K562 (cell line): Measurements from ENCODE around the gene NAA38. TPM values are rescaled to one million over a fixed set of nuclear protein-coding genes. Genes with fewer than 3 reads are reported as not detected.

Experiments used
- CBX8 ChIP-seq: fragments of 200-600 bp; sonication (generic); IDR thresholded peaks from 2 replicates; pipeline ENCODE4 v1.6.1; 2012; ENCODE audit warnings: borderline replicate concordance, mixed run types, low read depth, mild to moderate bottlenecking, moderate library complexity, mixed read lengths, low read length, control low read depth, inconsistent platforms; ENCODE audit not compliant: poor library complexity, severe bottlenecking; ENCODE audit errors: extremely low read depth
- CC2D1A ChIP-seq: fragments of 450-650 bp; IDR thresholded peaks from 2 replicates; pipeline ENCODE4 v1.6.1; 2017; ENCODE audit warnings: mild to moderate bottlenecking
- CEBPB ChIP-seq: fragments of 450-650 bp; IDR thresholded peaks from 2 replicates; pipeline ENCODE4 v1.6.1; 2016; ENCODE audit warnings: missing genetic modification characterization, missing compliant biosample characterization
- CHD2 ChIP-seq: IDR thresholded peaks from 2 replicates; pipeline ENCODE4 v1.6.1; 2011; ENCODE audit warnings: low read depth, low read length
- DPF2 ChIP-seq: fragments of 450-650 bp; IDR thresholded peaks from 2 replicates; pipeline ENCODE4 v1.6.1; 2016
- E2F3 ChIP-seq: fragments of 250-450 bp; sonication (Bioruptor Pico); IDR thresholded peaks from 2 replicates; pipeline ENCODE4 v1.4.0; 2020; ENCODE audit warnings: mild to moderate bottlenecking
- HSF4 ChIP-seq: fragments of 250-450 bp; sonication (Bioruptor Pico); IDR thresholded peaks from 2 replicates; pipeline ENCODE4 v2.1.2; 2022; ENCODE audit warnings: mild to moderate bottlenecking, moderate library complexity, borderline replicate concordance
- KDM2B ChIP-seq: fragments of 250-450 bp; sonication (Bioruptor Pico); IDR thresholded peaks from 2 replicates; pipeline ENCODE4 v1.8.0; 2021; ENCODE audit warnings: mild to moderate bottlenecking, moderate library complexity
- LCOR ChIP-seq: sonication (generic); formaldehyde crosslinking; IDR thresholded peaks from 2 replicates; pipeline ENCODE4 v1.8.0; 2022; ENCODE audit warnings: mild to moderate bottlenecking, missing genetic modification reagents
- MXI1 ChIP-seq: IDR thresholded peaks from 2 replicates; pipeline ENCODE4 v1.6.1; 2011; ENCODE audit warnings: low read depth, mild to moderate bottlenecking, improper control_type of control experiment, low read length
- NFIC ChIP-seq: fragments of 450-650 bp; IDR thresholded peaks from 2 replicates; pipeline ENCODE4 v1.6.1; 2017; ENCODE audit warnings: mild to moderate bottlenecking, inconsistent platforms
- NFYB ChIP-seq: IDR thresholded peaks from 2 replicates; pipeline ENCODE4 v1.6.1; 2011; ENCODE audit warnings: mild to moderate bottlenecking, moderate library complexity; ENCODE audit not compliant: insufficient read length; ENCODE audit errors: extremely low read depth
- OTX1 ChIP-seq: fragments of 450-650 bp; formaldehyde crosslinking; IDR thresholded peaks from 2 replicates; pipeline ENCODE4 v1.4.0; 2022; ENCODE audit warnings: mild to moderate bottlenecking
- PTRF ChIP-seq: fragments of 450-650 bp; IDR thresholded peaks from 2 replicates; pipeline ENCODE4 v1.6.1; 2016; ENCODE audit warnings: mild to moderate bottlenecking, missing genetic modification characterization, missing compliant biosample characterization
- SETDB1 ChIP-seq: IDR thresholded peaks from one replicate; pipeline ENCODE4 v1.6.1; 2012; ENCODE audit warnings: low read length, control low read depth, inconsistent platforms
- SIRT6 ChIP-seq: IDR thresholded peaks from one replicate; pipeline ENCODE4 v1.6.1; 2012; ENCODE audit warnings: low read depth, mild to moderate bottlenecking, control low read depth, inconsistent platforms, low read length, moderate library complexity
- SMAD3 ChIP-seq: fragments of 450-650 bp; formaldehyde crosslinking; conservative IDR thresholded peaks from 2 replicates; pipeline ENCODE4 v1.4.0; 2020; ENCODE audit warnings: mild to moderate bottlenecking
- TAL1 ChIP-seq: fragments of 450-650 bp; IDR thresholded peaks from 2 replicates; pipeline ENCODE4 v1.6.1; 2016; ENCODE audit warnings: mild to moderate bottlenecking
- ZBTB1 ChIP-seq: sonication (generic); formaldehyde crosslinking; IDR thresholded peaks from 2 replicates; pipeline ENCODE4 v1.8.1; 2023; ENCODE audit warnings: missing genetic modification reagents, low read depth, mild to moderate bottlenecking, borderline replicate concordance
- ZKSCAN3 ChIP-seq: fragments of 250-450 bp; sonication (Bioruptor Pico); IDR thresholded peaks from 2 replicates; pipeline ENCODE4 v1.4.0; 2020
- ZKSCAN8 ChIP-seq: fragments of 200-800 bp; sonication (Bioruptor generic); IDR thresholded peaks from 2 replicates; pipeline ENCODE4 v1.6.1; 2016; ENCODE audit warnings: missing genetic modification characterization, missing compliant biosample characterization
- ZNF140 ChIP-seq: fragments of 250-450 bp; sonication (Bioruptor Pico); IDR thresholded peaks from 2 replicates; pipeline ENCODE4 v1.8.0; 2021; ENCODE audit warnings: moderate library complexity, mild to moderate bottlenecking, inconsistent platforms
- ZNF165 ChIP-seq: fragments of 250-450 bp; sonication (Bioruptor Pico); IDR thresholded peaks from 2 replicates; pipeline ENCODE4 v1.4.0; 2020; ENCODE audit warnings: borderline replicate concordance
- ZNF197 ChIP-seq: fragments of 200-800 bp; sonication (Bioruptor generic); IDR thresholded peaks from 2 replicates; pipeline ENCODE4 v1.6.1; 2016; ENCODE audit warnings: low read depth, missing genetic modification characterization, missing compliant biosample characterization
- ZSCAN29 ChIP-seq: fragments of 450-650 bp; IDR thresholded peaks from 2 replicates; pipeline ENCODE4 v1.6.1; 2017
- polyA plus RNA-seq, 8 experiments: library from polyadenylated mRNA; depleted of rRNA in 4 of 8; stranded (reverse) in 5 of 8; unstranded in 3 of 8; fragments of >200 nt; fragmentation: Nextera tagmentation in 2 of 8; fragmentation: Illumina TruSeq in 1 of 8; extraction: Ambion mirVana in 2 of 8; extraction: Trizol in 1 of 8; gene quantifications; 2 replicates each; pipeline versions ENCODE4 v1.2.1 to v1.2.3, GENCODE V29; 2011 to 2014; ENCODE audit warnings: inconsistent platforms in 1 of 8, missing spikeins in 1 of 8
- total RNA-seq, 7 experiments: library from RNA; depleted of rRNA in 6 of 7; stranded (reverse); fragments of >200 nt in 6 of 7; fragmentation: Illumina TruSeq in 2 of 7; extraction: Trizol in 2 of 7; gene quantifications; 2 replicates each; pipeline versions ENCODE4 v1.2.1 to v1.2.3, GENCODE V29; 2011 to 2021; ENCODE audit warnings: low replicate concordance in 1 of 7
- TF ChIP-seq, protein P1 (sequence below): fragments of 250-450 bp; sonication (Bioruptor Pico); IDR thresholded peaks from 2 replicates; pipeline ENCODE4 v1.4.0; 2020; ENCODE audit warnings: mild to moderate bottlenecking, moderate library complexity
- TF ChIP-seq, protein P2 (sequence below): fragments of 250-450 bp; sonication (Bioruptor Pico); IDR thresholded peaks from 2 replicates; pipeline ENCODE4 v1.8.0; 2022; ENCODE audit warnings: inconsistent platforms, mild to moderate bottlenecking, moderate library complexity, borderline replicate concordance

Gene NAA38
- total and polyA plus RNA-seq, 9 of the 15 experiments (the other 6 are each of a cell fraction or from before 2014, with no cell fraction given), result 16.4 to 99.8 (median 57.3) TPM

DNA sequence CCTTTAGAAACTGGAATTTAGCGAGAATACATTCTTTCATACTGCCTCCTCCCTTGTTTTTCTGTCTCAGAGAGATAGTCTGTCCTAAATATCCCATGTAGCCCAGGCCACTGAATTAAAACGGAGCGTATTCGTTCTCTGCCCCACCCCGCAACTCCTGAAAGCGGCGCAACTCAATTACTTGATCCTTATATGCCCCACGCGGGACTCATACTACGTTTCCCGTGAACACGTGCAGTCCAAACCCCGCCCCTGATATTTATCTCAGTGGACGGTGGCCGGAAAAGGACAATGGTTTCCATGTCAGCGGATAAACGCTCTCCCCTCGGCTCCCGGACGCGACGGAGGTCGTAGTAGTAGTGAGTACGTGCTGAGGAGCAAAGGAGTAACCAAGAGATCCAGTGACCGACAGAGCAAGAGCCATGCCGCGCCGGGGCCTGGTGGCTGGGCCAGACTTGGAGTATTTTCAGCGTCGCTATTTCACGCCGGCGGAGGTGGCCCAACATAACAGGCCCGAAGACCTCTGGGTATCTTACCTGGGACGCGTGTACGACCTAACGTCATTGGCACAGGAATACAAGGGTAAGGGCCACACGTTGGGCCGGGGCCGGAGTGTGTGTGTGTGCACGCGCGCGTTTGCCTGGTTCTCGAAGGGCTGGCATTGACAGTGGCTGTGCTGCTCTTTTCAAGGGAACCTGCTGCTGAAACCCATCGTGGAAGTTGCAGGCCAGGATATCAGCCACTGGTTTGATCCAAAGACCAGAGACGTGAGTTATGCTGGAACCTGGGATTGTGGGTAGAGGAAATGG lies 558 bp upstream of the NAA38 start, which contains the start of gene CYB5D1 (continued):
- TF ChIP-seq NFIC, result no peak
- TF ChIP-seq SIRT6, result no peak
- no peak for TF ChIP-seq ZKSCAN3 (CRISPR knock-in tag)
- TF ChIP-seq ZBTB1 (CRISPR knock-in tag), result no peak
- TF ChIP-seq ZKSCAN8 (CRISPR knock-in tag), result no peak
- no peak for TF ChIP-seq OTX1 (CRISPR knock-in tag)
- no peak for TF ChIP-seq NFYB
- TF ChIP-seq ZNF165 (CRISPR knock-in tag), result no peak
- no peak for TF ChIP-seq CEBPB (tag)
- TF ChIP-seq, protein P1, sequence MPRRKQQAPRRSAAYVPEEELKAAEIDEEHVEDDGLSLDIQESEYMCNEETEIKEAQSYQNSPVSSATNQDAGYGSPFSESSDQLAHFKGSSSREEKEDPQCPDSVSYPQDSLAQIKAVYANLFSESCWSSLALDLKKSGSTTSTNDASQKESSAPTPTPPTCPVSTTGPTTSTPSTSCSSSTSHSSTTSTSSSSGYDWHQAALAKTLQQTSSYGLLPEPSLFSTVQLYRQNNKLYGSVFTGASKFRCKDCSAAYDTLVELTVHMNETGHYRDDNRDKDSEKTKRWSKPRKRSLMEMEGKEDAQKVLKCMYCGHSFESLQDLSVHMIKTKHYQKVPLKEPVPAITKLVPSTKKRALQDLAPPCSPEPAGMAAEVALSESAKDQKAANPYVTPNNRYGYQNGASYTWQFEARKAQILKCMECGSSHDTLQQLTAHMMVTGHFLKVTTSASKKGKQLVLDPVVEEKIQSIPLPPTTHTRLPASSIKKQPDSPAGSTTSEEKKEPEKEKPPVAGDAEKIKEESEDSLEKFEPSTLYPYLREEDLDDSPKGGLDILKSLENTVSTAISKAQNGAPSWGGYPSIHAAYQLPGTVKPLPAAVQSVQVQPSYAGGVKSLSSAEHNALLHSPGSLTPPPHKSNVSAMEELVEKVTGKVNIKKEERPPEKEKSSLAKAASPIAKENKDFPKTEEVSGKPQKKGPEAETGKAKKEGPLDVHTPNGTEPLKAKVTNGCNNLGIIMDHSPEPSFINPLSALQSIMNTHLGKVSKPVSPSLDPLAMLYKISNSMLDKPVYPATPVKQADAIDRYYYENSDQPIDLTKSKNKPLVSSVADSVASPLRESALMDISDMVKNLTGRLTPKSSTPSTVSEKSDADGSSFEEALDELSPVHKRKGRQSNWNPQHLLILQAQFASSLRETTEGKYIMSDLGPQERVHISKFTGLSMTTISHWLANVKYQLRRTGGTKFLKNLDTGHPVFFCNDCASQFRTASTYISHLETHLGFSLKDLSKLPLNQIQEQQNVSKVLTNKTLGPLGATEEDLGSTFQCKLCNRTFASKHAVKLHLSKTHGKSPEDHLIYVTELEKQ (CRISPR knock-in tag), result no peak
- TF ChIP-seq HSF4 (CRISPR knock-in tag), result no peak
- TF ChIP-seq TAL1, result no peak
- TF ChIP-seq CC2D1A, result peak; percentile 59; the same call in 1 of the 2 replicates
- TF ChIP-seq CHD2, result no peak
- TF ChIP-seq KDM2B (CRISPR knock-in tag), result no peak
- no peak for TF ChIP-seq SMAD3 (CRISPR knock-in tag)
- no peak; the same call in 1 of the 2 replicates for TF ChIP-seq ZNF197 (CRISPR knock-in tag)
- TF ChIP-seq LCOR (CRISPR knock-in tag), result 0 out of 2 replicates have a peak, but pooled peaks have one; percentile 49
- no peak for TF ChIP-seq E2F3 (CRISPR knock-in tag)
- TF ChIP-seq DPF2, result no peak
- TF ChIP-seq ZNF140 (CRISPR knock-in tag), result no peak
- TF ChIP-seq MXI1, result no peak; the same call in 1 of the 2 replicates
- no peak for TF ChIP-seq PTRF (tag)
- no peak for TF ChIP-seq CBX8
- no peak for TF ChIP-seq ZSCAN29
- TF ChIP-seq, protein P2, sequence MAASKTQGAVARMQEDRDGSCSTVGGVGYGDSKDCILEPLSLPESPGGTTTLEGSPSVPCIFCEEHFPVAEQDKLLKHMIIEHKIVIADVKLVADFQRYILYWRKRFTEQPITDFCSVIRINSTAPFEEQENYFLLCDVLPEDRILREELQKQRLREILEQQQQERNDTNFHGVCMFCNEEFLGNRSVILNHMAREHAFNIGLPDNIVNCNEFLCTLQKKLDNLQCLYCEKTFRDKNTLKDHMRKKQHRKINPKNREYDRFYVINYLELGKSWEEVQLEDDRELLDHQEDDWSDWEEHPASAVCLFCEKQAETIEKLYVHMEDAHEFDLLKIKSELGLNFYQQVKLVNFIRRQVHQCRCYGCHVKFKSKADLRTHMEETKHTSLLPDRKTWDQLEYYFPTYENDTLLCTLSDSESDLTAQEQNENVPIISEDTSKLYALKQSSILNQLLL (CRISPR knock-in tag), result no peak
- TF ChIP-seq SETDB1, result no peak
